Measurements from ENCODE around the gene RSU1.

DNA sequence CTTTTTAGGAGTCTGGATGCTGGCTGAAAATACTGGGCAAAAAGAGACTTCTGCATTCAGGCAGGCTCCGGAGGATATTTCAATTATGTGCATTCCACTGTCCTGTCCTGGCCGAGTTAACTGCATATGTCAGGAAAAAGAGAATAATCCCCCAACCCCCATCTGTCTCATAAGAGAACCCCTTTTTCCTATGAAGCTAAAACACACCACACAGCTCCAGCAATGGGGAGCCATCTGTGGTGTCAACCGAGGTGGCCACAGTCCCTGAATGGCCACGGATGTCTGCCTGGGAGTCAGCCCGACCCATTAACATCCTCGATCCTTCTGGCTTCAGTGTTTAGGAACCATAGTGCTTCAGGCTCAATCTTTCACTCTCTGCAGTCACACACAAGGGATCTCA, 70.4 kb downstream of the RSU1 start:
- TF ChIP-seq POLR2A (IDR thresholded peaks at IDR 0.05; ENCODE audit: low read depth, low read length) (no peak), POLR2AphosphoS5 (IDR thresholded peaks at IDR 0.05; ENCODE audit: low read depth, low read length) (no peak), TAF1 (IDR thresholded peaks at IDR 0.05; ENCODE audit: low read depth, low read length) (no peak)

Measured in GM12891 (cell line).